WI38 (cell line): Measurements from ENCODE around the gene FOXQ1.
A peak's percentile ranks its signal among the peaks of the same experiment; 100 is the strongest.

ENCODE experiments used
- H3K4me3 ChIP-seq: 2 replicates; pipeline ENCODE4 v1.5.1; 2011; ENCODE audit warnings: low read depth, mild to moderate bottlenecking, control low read depth, low read length
- TF ChIP-seq, protein P1 (sequence below): IDR thresholded peaks from 2 replicates; pipeline ENCODE4 v1.5.1; 2012; ENCODE audit warnings: low read depth, mild to moderate bottlenecking, control low read depth, low read length

The FOXQ1 gene, protein sequence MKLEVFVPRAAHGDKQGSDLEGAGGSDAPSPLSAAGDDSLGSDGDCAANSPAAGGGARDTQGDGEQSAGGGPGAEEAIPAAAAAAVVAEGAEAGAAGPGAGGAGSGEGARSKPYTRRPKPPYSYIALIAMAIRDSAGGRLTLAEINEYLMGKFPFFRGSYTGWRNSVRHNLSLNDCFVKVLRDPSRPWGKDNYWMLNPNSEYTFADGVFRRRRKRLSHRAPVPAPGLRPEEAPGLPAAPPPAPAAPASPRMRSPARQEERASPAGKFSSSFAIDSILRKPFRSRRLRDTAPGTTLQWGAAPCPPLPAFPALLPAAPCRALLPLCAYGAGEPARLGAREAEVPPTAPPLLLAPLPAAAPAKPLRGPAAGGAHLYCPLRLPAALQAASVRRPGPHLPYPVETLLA

DNA sequence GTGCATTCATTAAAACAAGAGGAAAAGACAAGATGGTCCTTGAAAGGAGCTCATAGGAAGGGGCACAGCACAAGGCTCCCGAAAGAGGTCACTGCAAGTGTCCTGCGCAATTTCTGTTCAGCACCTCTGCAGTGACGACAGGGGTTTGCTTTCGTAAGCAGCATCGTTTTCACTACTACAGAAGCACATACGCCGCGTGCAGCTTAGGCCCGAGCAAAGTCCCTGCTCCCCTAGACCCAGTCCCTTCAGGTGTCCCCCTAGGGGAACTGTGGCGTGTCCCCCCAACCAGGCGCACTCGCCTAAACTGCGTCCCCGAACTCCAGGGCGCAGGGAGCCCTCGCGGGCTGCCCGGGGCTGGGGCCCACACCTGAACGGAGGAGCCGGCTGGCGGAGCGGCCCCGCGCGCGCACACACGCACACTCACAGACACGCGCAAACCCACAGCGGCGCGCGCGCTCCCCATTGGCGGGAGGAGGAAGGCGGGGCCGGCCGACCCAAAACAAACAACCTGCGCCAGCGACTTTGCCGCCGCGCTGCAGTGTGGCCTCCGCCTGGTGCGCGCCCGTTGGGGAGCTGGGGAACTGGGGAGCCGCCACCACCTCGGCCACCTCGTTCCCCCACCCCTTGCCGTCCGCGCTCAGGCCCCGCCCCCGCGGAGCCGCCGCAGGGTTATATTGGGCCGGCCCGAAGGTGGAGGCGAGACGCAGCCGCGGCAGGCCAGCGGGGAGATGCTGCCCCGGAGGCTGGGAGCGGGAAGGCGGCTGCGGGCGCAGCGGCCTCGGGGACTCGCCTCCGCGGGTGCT, at the start of gene FOXQ1:
TSS of gene FOXQ1 (plus strand) at position 699 of the 803 bp plus-strand sequence. CDS start 607 bp downstream, outside the sequence.
- TF ChIP-seq, protein P1, sequence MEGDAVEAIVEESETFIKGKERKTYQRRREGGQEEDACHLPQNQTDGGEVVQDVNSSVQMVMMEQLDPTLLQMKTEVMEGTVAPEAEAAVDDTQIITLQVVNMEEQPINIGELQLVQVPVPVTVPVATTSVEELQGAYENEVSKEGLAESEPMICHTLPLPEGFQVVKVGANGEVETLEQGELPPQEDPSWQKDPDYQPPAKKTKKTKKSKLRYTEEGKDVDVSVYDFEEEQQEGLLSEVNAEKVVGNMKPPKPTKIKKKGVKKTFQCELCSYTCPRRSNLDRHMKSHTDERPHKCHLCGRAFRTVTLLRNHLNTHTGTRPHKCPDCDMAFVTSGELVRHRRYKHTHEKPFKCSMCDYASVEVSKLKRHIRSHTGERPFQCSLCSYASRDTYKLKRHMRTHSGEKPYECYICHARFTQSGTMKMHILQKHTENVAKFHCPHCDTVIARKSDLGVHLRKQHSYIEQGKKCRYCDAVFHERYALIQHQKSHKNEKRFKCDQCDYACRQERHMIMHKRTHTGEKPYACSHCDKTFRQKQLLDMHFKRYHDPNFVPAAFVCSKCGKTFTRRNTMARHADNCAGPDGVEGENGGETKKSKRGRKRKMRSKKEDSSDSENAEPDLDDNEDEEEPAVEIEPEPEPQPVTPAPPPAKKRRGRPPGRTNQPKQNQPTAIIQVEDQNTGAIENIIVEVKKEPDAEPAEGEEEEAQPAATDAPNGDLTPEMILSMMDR, result no peak
- peak within 1 kb of the TSS; percentile 66 for H3K4me3 ChIP-seq

DNA sequence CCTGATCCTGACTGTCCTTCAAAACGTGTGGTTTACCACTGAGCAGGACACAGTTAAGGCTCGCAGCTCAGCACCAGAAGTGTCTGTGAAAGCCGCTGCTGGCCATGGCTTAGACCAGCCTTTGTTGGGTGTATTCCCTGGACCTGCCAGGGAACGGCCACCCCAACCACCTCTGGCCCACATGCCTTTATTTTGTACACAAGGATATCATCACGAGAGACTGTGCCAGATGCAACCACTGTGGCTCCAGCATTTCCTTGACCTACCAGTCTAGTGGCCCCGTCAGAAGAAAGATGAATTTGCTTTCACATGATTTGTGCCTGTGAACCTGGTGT, 49.2 kb upstream of the FOXQ1 start:
- TF ChIP-seq, protein P1, result no peak
- no peak overlapping the region for H3K4me3 ChIP-seq

DNA sequence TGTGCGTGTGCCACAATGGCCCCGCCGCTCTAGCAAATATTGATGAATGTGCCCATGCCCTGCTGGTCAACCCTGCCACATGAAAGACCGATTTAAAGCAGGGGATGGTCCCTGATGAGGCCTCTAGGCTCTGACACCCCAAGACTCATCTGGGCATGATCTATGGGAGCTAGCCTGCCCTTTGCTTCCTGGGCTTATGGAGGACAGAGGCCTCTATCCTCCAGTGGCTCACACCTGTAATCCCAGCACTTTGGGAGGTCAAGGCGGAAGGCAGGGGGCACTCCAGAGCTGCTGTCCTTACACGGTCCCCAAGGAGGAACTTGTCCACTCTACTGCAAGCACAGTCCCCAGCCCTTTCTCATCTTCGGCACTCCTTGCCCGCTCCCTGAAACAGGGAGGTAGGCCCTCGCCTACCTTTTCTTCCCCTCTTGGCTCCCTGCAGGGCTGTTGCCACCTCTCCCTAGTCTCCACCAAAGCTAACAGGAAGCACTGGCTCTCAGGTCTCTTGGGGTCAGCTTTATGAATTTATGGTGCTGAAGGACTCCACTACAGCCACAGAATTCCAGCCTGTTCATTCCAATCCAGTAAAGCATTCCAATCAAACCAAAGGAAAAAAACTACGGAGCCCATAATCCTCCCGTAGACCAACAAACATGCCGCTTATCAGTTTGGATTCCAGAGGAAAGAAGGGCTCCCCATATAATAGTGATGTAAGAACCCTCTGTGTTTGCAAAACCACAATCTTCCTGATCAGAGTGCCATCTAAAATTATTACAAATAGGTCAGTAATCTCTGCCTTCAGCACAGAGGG, 48.7 kb upstream of the FOXQ1 start:
- TF ChIP-seq, protein P1, result no peak
- H3K4me3 ChIP-seq, result no peak overlapping the region

DNA sequence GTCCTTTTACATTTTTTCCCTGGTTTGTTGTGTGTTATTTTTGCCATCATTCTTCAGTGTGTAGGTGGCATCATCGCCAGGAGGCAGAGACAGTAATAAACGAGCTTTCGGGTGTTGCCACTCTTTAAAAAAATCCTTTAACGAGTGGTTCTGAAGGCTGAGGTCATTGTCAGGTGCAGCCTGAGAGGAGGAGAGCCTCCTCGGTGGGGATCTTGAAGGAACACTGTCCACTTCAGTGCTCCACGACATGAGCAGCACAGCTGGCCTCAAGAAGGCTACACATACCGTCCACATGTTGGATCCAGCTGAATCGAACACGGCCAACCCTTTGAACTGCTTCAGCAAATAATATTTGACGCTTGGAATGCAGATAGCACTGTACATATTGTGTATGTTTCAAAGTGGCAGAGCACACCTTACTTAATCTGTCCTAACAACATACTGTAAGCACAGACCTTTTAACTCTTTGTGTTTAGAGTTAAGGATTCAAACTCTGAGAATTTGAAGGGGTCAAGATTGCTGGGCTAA, 48.0 kb upstream of the FOXQ1 start:
- TF ChIP-seq, protein P1, result no peak
- no peak overlapping the region for H3K4me3 ChIP-seq

DNA sequence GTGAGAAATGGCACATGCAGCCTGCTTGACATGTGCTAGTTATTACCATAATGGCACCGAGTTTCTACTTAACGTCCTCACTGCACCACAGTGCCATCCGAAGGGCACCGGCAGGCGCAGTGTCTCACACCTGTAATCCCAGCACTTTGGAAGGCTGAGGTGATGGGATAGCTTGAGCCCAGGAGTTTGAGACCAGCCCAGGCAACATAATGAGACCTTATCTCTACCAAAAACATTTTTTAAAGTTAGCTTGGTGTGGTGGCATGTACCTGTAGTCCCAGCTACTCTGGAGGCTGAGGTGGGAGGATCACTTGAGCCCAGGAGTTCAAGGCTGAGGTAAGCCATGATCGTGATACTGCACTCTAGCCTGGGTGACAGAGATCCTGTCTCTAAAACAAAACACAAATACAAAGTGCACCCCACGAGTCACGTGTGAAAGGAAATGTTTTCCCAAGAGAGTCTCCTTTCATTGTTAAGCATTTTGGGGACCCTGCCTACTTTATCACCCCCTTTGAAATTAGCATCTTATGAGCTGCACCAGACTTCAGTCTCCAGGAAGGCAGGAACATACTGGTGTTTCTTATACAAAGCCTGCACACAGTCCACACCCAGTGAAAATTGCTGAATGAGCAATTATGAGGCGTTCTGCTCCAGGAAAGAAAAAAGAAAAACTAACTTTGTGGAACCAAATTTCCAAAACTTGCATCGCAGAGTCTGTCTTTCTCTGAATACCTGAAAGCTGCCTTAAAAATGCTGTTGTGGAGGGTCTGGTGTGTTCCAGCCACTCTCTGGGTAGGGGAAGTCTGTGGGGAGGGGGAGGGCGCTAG, 47.1 kb upstream of the FOXQ1 start:
- no peak overlapping the region for H3K4me3 ChIP-seq
- TF ChIP-seq, protein P1, result no peak

DNA sequence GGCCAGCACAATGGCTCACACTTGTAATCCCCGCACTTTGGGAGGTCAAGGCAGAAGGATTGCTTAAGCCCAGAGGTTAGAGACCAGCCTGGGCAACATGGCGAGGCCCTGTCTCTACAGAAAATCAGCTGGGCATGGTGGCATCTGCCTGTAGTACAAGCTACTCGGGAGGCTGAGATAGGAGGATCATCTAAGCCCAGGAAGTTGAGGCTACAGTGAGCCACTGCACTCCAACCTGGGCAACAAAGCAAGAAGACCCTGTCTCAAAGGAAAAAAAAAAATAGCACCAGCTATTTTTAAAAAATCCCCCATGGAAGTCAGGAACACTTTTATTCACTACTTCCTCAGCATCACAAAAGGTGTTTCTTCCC, 45.2 kb upstream of the FOXQ1 start:
- TF ChIP-seq, protein P1, result no peak
- H3K4me3 ChIP-seq, result no peak overlapping the region
